Eye (tissue), 1 donor: Measurements from ENCODE around the gene PGAM2.

Source experiments
- DNase-seq: peaks from one replicate; pipeline ENCODE4 v3.0.0-alpha.2; 2015

The PGAM2 gene

GRCh38 chr7:44103566-44103922, 38.2 kb upstream of the PGAM2 start:
- DNase-seq: no peak

DNA sequence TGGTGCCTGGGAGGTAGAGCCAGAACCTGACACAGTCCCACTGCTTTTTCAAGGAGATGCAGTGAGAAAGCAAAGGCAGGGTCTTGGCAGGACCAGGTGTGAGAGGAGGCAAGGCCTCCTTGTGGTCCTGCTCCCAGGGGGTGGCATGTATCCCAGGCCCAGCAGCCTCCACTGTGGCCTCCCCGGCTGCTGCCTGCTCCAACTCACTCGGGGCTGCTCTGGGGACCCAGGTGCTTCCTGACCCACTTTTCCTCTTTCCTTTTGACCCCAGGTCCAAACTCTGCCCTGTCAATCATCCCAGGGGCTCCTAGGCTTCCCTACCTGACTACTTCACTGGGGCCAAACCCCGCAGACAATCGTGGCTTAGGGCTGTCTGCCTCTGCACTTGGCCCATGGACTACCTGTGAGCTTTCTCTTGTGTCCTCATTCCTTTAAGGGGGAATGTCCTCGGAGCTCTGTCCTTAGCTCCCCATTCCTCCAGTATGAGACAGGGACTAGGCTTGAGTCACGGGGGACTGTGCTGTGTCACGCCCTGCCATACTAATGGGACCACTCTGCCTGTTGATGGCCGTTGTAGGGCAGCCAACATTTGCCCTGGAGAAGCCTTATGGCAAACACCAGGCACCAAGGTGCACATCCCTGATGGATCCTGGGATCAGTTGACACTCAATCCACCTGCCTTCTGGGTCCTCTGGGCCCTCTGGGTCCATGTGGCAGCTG, 37.6 kb upstream of the PGAM2 start:
- no peak for DNase-seq

DNA sequence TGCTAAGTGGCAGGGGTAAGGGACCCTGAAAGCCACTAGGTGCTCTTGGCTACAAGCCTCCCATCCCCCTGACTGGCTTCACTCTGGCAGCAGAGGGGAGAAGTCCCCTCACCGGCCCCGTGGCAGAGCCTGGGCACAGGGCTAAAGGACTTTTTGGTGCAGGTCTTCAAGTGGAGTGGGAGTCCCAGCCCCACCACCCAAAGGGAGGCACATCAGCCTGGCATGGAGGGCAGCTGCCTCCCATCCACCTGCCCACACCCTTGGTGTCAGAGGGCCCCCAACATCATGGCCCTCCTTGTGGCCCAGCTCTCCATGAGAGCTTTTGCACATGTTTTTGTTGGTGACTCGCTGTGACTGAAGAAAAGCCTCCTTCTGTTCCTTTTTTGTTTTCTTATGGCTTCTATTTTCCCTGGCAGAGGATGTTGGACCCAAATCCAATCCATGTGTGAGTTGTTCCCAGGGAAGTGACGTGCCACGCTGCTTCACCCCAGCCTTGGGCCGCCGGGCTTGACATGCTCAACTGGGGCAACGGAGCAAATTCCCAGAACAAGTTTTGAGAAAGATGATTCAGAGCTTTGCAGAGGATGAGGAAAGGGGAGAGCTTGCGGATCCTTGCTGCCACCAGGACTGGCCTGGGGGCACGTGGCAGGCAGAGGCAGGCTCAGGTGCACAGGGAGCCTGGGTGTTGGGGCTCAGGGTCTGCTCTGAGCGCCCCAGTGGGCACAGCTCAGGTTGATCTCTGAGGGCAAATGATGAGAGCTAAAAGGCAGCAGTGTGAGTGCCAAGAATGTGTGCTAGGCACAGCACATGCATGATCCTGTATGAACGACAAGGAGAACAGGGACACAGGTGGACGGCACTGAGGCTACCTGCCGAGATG, 36.8 kb upstream of the PGAM2 start:
- DNase-seq: peak; percentile 53

DNA sequence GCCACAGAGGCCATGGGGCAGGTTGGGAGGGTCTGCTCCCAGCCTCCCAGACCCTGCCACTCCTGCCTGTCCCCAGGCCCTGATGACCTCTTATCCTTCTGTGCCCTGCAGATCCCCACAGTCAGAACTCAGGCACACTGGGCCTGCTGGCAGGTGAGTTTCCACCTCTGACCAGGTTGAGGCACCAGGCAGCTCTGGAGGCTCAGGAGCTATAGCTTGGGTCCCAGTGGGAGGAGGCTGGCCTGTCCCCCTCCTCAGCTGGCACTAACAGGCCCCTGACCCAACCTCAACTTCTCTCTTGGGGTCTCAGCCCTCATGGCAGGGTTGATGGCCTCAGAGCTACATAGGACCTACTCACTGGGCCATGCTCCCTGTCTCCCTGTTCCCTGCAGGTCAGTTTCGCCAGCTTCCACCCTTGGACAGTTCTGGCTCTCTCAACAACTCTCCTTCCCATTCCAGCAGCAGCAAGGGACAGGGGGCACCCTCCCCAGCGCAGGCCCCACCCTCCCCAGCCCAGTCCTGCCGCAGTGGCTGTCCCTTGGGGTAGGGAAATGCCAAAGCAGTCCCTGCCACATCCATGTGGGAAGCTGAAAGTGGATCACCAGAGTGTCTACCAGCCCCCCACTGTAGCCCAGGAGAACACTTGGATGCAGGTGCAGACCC, 36.1 kb upstream of the PGAM2 start:
- no peak for DNase-seq

GRCh38 chr7:44100458-44101302, 35.3 kb upstream of the PGAM2 start:
- DNase-seq: peak; percentile 41

GRCh38 chr7:44099669-44100068, 34.3 kb upstream of the PGAM2 start:
- DNase-seq: no peak

DNA sequence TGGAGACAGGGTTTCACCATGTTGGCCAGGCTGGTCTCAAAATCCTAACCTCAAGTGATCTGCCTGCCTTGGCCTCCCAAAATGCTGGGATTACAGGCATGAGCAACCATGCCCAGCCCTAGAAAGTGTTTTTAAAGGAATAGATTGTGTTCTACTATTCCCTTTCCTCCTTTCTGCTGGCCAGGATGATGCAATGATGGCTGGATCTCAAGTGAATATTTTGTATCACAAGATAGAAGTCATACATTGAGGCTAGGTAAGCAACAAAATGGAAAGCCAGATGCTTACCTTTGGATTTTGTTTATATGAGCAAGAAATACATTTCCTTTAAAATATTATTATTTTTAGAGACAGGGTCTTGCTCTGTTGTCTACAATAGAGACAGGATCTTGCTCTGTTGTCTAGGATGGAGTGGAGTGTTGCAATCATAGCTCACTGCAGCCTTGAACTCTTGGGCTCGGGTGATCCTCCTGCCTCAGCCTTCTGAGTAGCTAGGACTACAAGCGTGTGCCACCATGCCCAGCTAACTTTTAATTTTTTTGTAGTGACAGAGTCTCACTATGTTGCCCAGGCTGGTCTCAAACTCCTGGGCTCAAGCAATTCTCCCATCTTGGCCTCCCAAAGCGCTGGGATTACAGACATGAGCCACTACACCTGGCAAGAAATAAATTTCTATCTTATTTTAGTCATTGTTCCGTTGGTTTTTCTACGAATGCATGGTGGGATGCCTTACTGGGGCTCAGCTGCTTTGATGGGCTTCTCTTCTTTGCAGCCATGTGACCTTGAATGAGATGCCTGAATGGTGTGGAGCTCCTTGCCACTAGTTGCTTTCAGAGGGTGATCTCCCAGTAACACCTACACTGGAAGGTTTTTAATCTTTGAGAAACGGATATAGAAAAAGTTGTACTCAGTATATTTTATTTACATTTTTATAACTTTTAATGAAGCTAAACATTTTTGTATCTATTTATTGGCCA, 33.0 kb upstream of the PGAM2 start:
- DNase-seq: no peak

- DNase-seq: no peak
Measured at GRCh38 chr7:44097064-44097932, 31.9 kb upstream of the PGAM2 start.

GRCh38 chr7:44096326-44096881, 31.0 kb upstream of the PGAM2 start:
- no peak for DNase-seq

- no peak for DNase-seq
Measured at GRCh38 chr7:44095781-44096180, 30.4 kb upstream of the PGAM2 start.

GRCh38 chr7:44094883-44095592, 29.7 kb upstream of the PGAM2 start:
- no peak for DNase-seq

GRCh38 chr7:44094365-44094764, 29.0 kb upstream of the PGAM2 start:
- no peak for DNase-seq

DNA sequence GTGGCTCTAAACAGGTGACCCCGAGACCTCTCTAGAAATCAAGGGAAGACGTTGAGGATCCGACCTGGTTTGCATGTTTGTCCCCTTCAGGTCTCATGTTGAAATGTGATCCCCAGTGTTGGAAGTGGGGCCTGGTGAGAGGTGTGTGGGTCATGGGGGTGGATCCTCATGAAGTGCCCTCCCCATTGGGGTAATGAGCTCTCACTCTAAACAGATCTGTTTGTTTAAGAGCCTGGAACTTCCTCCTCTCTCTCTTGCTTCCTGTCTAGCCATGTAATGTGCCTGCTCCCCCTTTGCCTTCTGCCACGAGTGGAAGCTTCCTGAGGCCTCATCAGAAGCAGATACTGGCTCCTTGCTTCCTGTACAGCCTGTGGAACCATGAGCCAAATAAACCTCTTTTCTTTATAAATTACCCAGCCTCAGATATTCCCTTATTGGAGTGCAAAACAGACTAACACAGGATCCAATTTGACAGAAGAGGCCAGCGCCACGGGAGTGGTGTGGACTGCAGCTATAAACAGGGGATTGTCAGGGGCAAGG, 27.8 kb upstream of the PGAM2 start:
- DNase-seq: no peak

DNA sequence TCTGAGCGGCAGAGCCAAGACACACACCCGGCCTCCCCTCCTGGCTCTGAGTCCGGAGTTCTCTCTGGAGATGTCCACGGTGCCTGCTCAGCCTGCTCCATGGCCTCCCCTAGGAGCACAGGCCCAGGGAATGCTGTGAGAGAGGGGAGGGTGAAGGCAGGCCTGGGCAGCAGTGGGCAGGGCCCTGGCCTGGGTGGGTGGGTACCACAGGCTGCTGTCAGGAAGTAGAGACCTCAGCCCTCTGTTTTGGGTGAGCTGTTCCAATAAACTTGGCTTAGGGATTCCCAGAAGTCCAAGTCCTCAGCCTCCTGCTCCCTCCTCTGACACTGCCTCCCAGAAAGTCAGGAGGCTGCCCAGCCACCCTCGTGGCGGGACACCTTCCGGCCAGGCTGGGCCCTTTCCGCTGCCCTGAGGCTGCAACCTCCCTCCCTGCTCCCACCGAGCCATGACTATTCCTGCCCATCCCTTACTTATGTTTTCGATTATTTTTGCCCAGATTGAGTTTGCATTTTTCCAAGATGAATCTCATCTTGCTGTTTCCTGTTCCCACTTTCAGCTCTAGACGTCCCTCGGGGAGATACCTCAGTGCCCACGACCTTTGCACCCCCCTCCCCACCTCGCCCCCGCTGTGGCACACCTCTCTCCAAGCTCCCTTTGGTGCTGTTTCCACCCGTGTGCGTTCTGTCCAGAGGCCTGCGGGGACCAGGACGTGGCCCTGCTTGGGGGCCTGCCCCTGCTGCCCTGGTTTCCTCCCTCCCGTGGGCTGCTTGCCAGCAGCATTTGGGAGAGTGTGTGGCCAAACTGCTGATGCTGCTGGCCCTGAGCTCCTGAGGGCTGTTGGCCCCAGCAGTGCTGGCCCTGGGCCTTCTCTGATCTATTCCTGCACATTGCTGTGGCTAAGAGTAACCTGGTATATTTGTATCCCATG, 22.8 kb upstream of the PGAM2 start:
- no peak for DNase-seq

DNA sequence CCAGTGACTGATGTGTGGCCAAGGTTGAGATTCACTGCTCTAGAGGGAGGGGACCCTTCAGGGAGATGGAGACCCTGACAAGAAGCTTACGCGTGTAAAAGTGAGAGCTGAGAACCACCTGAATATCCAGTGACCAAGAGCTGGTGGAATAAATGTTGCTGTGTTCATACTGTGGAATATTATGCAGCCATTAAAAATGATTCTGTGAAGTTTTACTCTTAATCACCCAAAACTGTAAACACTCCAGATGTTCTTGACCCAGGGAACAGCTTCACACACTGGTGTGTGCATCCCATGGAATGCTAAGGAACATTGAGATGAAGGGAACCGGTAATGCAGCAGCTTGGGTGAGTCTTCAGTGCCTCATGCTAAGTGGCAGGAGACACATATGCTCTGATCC, 21.3 kb upstream of the PGAM2 start:
- no peak for DNase-seq

DNA sequence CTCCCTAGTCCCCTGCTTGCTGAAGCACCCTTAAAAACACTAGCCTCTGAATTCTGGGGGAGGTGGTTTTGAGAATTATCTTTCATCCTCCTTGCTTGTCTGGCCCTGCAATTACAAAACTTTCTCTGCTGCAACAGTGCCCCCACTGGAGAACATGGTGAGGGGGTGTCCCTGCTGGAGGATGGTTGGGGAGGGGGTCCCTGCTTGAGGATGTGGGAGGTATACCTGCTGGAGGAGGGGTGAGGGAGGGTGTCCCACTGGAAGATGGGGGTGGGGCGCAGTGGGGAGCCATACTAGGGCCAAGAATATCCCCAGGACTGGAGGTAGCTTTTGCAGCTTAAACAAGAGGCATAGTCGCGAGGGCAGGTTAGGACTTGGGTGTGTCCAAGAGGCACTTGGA, 20.2 kb upstream of the PGAM2 start:
- no peak for DNase-seq

GRCh38 chr7:44084701-44085100, 19.3 kb upstream of the PGAM2 start:
- no peak for DNase-seq

DNA sequence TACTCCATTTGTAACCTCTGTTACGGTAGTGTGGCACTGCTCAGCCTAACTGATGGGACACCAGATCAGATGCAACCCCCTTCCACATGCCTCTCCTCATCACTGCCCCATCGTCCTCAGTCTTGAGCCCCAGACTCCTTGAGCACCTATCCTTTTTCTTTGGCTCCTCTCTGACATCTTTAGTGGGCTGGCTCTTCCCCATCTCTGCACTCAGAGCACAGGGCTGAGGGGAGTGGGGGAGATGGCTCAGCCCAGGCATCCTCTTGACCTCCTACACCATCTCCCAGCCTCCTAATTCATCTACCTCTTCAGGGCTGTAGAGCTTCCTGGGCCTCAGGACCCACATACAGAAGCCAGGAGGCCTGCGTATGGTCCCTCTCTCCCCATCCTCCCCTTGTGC, 18.4 kb upstream of the PGAM2 start:
- no peak for DNase-seq
